Ishikawa (cell line): Measurements from ENCODE around the gene TBC1D9.

ENCODE experiments used
- EP300 ChIP-seq: IDR thresholded peaks from 2 replicates; pipeline ENCODE4 v1.6.1; 2012; ENCODE audit warnings: borderline replicate concordance
- REST ChIP-seq: IDR thresholded peaks from 2 replicates; pipeline ENCODE4 v1.6.1; 2012; ENCODE audit warnings: low read depth, mild to moderate bottlenecking
- TAF1 ChIP-seq: IDR thresholded peaks from 2 replicates; pipeline ENCODE4 v1.6.1; 2012; ENCODE audit warnings: low read depth, mild to moderate bottlenecking
- USF1 ChIP-seq: IDR thresholded peaks from 2 replicates; pipeline ENCODE4 v1.6.1; 2012

DNA sequence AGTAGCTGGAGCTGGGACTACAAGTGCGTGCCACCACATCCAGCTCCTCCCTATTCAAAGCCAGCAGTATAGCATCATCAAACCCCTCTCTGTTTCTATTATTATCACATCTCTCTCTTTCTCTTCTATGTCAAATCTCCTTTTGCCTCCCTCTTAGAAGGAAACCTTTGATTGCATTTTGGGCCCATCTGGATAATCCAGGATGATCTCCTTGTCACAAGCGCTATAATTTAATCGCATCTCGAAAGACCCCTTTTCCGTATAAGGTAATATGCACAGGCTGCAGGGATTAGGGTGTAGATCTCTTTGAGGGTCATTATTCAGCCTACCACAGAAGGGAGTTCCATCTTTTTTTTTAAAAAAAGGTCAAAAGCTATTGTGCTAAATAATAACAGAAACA is 46.4 kb upstream of the TBC1D9 start:
- TF ChIP-seq USF1 (no peak), EP300 (no peak), TAF1 (no peak), REST (no peak)
